SK-N-SH treated with all-trans-retinoic acid at 6 μM for 48 hours (cell line): ENCODE results near the gene WDR83.

ENCODE experiments used
- ARNTL ChIP-seq: fragments of 450-650 bp; formaldehyde crosslinking; IDR thresholded peaks from 2 replicates; pipeline ENCODE4 v1.5.0; 2020; ENCODE audit warnings: low read depth, mild to moderate bottlenecking, moderate library complexity, borderline replicate concordance
- ESRRG ChIP-seq: fragments of 250-450 bp; sonication (Bioruptor Pico); IDR thresholded peaks from 2 replicates; pipeline ENCODE4 v1.6.1; 2021; ENCODE audit warnings: mild to moderate bottlenecking
- ZFP3 ChIP-seq: fragments of 250-450 bp; sonication (Bioruptor Pico); IDR thresholded peaks from 2 replicates; pipeline ENCODE4 v1.5.0; 2020; ENCODE audit warnings: mild to moderate bottlenecking, moderate library complexity
- ZFP30 ChIP-seq: fragments of 450-650 bp; formaldehyde crosslinking; IDR thresholded peaks from 2 replicates; pipeline ENCODE4 v1.5.0; 2022; ENCODE audit warnings: mild to moderate bottlenecking, moderate library complexity
- ZNF8 ChIP-seq: fragments of 450-650 bp; formaldehyde crosslinking; IDR thresholded peaks from 2 replicates; pipeline ENCODE4 v1.5.0; 2020; ENCODE audit warnings: mild to moderate bottlenecking, moderate library complexity

DNA sequence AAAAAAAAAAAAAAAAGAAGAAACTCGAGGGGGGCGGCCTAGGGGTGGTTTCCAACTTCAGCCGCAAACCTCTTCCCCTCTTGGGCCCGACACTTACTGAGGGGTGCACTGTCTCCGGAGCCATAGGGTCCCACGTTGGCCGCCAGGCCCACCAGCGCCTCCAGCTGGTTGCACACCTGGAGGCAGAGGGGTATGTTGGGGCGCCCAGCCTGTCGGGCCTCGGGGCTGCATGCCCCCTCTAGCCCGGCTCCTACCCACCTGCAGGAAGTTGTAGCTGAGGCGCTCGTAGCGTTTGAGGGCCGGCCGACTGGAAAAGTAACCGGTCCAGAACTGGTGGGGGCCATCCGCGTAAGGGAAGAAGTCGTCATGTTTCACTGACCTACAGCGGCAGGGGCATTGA, 8.6 kb upstream of the WDR83 start:
- no peak for TF ChIP-seq ZFP3
- no peak for TF ChIP-seq ARNTL (CRISPR knock-in tag)
- TF ChIP-seq ESRRG (CRISPR knock-in tag), result no peak
- TF ChIP-seq ZFP30 (CRISPR knock-in tag), result no peak
- no peak for TF ChIP-seq ZNF8 (CRISPR knock-in tag)
